Central memory CD8-positive, alpha-beta T cell (primary cell): ENCODE measurements around the gene ABTB1.

Source experiments
- ATAC-seq: fragments of 150-1000 bp; cut with Tn5 transposase; replicated peaks from 2 replicates; pipeline ENCODE4 v1.10.0; 2022; ENCODE audit warnings: mild to moderate bottlenecking, moderate FRiP score, moderate number of reproducible peaks; ENCODE audit not compliant: poor library complexity, severe bottlenecking; ENCODE audit errors: extremely low read depth
- DNase-seq, 2 donors: peaks; one replicate each; pipeline ENCODE4 v3.0.0; 2021; ENCODE audit warnings: low spot score in 2 of 2
- H3K27ac Mint-ChIP-seq: one replicate; pipeline ENCODE4 v1.8.0; 2022; ENCODE audit warnings: low read depth, mild to moderate bottlenecking, moderate library complexity, mixed read lengths
- H3K27me3 Mint-ChIP-seq: one replicate; pipeline ENCODE4 v1.8.0; 2022; ENCODE audit warnings: mixed read lengths
- H3K36me3 Mint-ChIP-seq: one replicate; pipeline ENCODE4 v1.8.0; 2022; ENCODE audit warnings: mild to moderate bottlenecking, moderate library complexity, mixed read lengths; ENCODE audit not compliant: insufficient read depth
- H3K4me1 Mint-ChIP-seq: one replicate; pipeline ENCODE4 v1.8.0; 2022; ENCODE audit warnings: mixed read lengths
- H3K4me3 Mint-ChIP-seq: one replicate; pipeline ENCODE4 v1.8.0; 2022; ENCODE audit warnings: mild to moderate bottlenecking, moderate library complexity, mixed read lengths
- H3K9me3 Mint-ChIP-seq: one replicate; pipeline ENCODE4 v1.8.0; 2022; ENCODE audit warnings: mixed read lengths

Gene ABTB1

GRCh38 chr3:127639173-127640041, 33.3 kb upstream of the ABTB1 start:
- no peak for ATAC-seq

DNA sequence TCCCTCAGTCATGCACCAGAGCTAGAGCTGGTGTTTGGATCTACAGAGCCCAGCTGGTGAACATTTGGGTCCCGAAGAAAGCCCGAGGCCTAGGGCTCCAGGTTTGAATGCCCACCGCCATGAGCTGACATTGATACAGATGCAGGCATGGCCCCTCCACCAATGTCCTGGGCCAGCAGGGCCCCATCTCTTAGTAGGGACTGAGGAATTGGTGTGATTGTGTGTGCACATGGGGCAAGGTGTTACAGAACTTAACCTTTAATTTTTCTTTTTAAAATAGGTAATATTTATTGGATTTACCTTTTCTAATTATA, 32.8 kb upstream of the ABTB1 start:
- no peaks in the 10 kb centered on the region for H3K36me3 Mint-ChIP-seq
- peaks cover 10% of the 10 kb centered on the region for H3K4me1 Mint-ChIP-seq
- H3K27me3 Mint-ChIP-seq = peaks cover 13% of the 10 kb centered on the region
- DNase-seq (no peak), ATAC-seq (no peak)
- no peaks in the 10 kb centered on the region for H3K9me3 Mint-ChIP-seq
- no peak overlapping the region for H3K27ac Mint-ChIP-seq
- no peak overlapping the region for H3K4me3 Mint-ChIP-seq

More at GRCh38 chr3:127639173-127640041, 33.3 kb upstream of the ABTB1 start:
- H3K4me1 Mint-ChIP-seq = peaks cover 10% of the 10 kb centered on the region
- no peak for DNase-seq
- H3K9me3 Mint-ChIP-seq = no peaks in the 10 kb centered on the region
- H3K27ac Mint-ChIP-seq = no peak overlapping the region
- peaks cover 16% of the 10 kb centered on the region for H3K27me3 Mint-ChIP-seq
- H3K36me3 Mint-ChIP-seq = no peaks in the 10 kb centered on the region
- no peak overlapping the region for H3K4me3 Mint-ChIP-seq

GRCh38 chr3:127644641-127645370, 27.9 kb upstream of the ABTB1 start:
- H3K36me3 Mint-ChIP-seq = no peaks in the 10 kb centered on the region
- H3K9me3 Mint-ChIP-seq = no peaks in the 10 kb centered on the region
- DNase-seq (no peak), ATAC-seq (no peak)
- no peak overlapping the region for H3K4me3 Mint-ChIP-seq
- H3K4me1 Mint-ChIP-seq = no peaks in the 10 kb centered on the region
- peaks cover 5% of the 10 kb centered on the region for H3K27me3 Mint-ChIP-seq
- no peak overlapping the region for H3K27ac Mint-ChIP-seq

- no peak for ATAC-seq
- DNase-seq = no peak
- no peaks in the 10 kb centered on the region for H3K4me1 Mint-ChIP-seq
- H3K4me3 Mint-ChIP-seq = no peak overlapping the region
- H3K27me3 Mint-ChIP-seq = peaks cover 12% of the 10 kb centered on the region
- no peaks in the 10 kb centered on the region for H3K9me3 Mint-ChIP-seq
- no peak overlapping the region for H3K27ac Mint-ChIP-seq
- H3K36me3 Mint-ChIP-seq = no peaks in the 10 kb centered on the region
These were observed 27.3 kb upstream of the ABTB1 start for GRCh38 chr3:127645371-127646015.

GRCh38 chr3:127646501-127647046, 26.2 kb upstream of the ABTB1 start:
- Mint-ChIP-seq H3K27me3 (peaks cover 12% of the 10 kb centered on the region), H3K27ac (no peak overlapping the region)
- no peak for ATAC-seq

GRCh38 chr3:127647166-127647844, 25.4 kb upstream of the ABTB1 start:
- H3K27me3 Mint-ChIP-seq = peaks cover 12% of the 10 kb centered on the region
- no peak for ATAC-seq

More at GRCh38 chr3:127646501-127647046, 26.2 kb upstream of the ABTB1 start:
- Mint-ChIP-seq H3K4me1 (no peaks in the 10 kb centered on the region), H3K9me3 (no peaks in the 10 kb centered on the region), H3K36me3 (no peaks in the 10 kb centered on the region), H3K4me3 (no peak overlapping the region)
- no peak for DNase-seq

DNA sequence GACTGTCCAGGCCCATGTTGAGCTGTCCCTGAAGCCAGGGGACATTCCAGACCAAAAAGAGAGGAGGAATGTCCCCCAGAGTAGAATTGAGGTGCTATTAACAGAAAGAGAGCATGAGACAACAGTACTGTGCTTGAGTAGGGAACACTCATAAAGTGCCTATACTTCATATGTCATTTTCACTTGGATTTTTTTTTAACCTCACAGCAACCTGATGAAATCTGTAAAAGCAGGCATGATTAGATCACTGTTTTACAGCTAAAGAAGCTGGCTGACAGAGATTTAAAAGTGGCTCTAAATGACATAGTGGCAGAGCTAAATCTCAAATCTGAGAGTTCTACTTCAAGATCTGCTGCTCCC, 24.9 kb upstream of the ABTB1 start:
- H3K27ac Mint-ChIP-seq = no peak overlapping the region
- no peak for DNase-seq
- peaks cover 16% of the 10 kb centered on the region for H3K27me3 Mint-ChIP-seq
- no peak overlapping the region for H3K4me3 Mint-ChIP-seq
- ATAC-seq = no peak
- no peaks in the 10 kb centered on the region for H3K4me1 Mint-ChIP-seq
- H3K9me3 Mint-ChIP-seq = no peaks in the 10 kb centered on the region
- H3K36me3 Mint-ChIP-seq = no peaks in the 10 kb centered on the region

More at GRCh38 chr3:127647166-127647844, 25.4 kb upstream of the ABTB1 start:
- Mint-ChIP-seq H3K27ac (no peak overlapping the region), H3K9me3 (no peaks in the 10 kb centered on the region), H3K4me3 (no peak overlapping the region), H3K4me1 (no peaks in the 10 kb centered on the region), H3K36me3 (no peaks in the 10 kb centered on the region)
- no peak for DNase-seq

DNA sequence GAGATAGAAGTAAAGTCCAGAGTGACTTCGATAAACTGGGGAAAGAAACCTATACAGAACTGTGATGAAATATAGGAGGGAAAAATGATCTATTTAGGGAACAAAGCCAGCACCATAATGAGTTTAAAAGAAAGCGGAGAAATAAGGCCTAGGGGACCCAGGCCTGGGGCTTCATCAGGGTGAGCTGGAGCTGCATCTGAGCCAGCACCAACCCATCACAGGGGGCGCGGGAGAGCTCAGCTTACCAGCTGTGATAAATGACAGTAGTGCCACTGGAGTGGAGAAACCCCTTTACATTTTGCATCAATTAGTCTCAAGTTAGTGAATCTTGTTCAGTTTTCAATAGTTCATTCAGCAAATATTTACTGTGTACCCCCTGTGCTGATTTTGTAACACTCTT, 22.5 kb upstream of the ABTB1 start:
- no peaks in the 10 kb centered on the region for H3K9me3 Mint-ChIP-seq
- DNase-seq (no peak), ATAC-seq (no peak)
- peaks cover 29% of the 10 kb centered on the region for H3K27me3 Mint-ChIP-seq
- peaks cover 1% of the 10 kb centered on the region for H3K36me3 Mint-ChIP-seq
- H3K4me3 Mint-ChIP-seq = no peak overlapping the region
- H3K4me1 Mint-ChIP-seq = no peaks in the 10 kb centered on the region
- H3K27ac Mint-ChIP-seq = no peak overlapping the region

DNA sequence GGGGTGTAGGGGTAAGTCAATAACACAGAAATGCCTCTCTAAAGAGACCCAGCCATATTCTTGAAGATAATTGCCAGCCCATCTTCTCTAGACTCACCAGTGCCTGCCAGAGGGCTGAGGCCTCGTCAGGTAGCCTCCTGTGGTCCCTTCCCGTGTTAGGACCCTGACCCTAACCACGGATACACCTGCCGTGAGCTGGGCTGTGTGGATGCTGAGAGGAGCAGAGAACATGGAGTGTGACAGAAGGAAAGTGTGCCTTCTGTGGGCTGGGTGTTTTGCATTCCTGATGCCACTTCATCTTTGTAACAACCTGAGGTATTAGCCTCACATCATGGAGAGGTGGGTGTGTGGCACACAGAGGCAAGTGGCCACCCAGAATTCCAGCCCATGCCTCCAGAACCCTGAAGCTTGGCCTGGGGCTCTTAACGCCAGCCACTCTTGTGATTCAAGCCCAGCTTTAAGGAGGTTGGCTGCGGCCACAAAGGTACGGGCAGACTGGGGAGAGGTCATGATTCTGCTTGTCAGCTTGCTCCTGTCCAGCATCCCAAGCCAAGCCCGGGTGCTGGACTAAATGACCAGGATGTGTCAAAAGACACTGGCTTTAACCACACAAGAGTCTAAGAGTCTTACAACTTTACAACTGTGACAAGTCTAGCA, 21.1 kb upstream of the ABTB1 start:
- H3K27ac Mint-ChIP-seq = no peak overlapping the region
- DNase-seq (no peak), ATAC-seq (no peak)
- no peaks in the 10 kb centered on the region for H3K9me3 Mint-ChIP-seq
- peaks cover 29% of the 10 kb centered on the region for H3K27me3 Mint-ChIP-seq
- no peak overlapping the region for H3K4me3 Mint-ChIP-seq
- no peaks in the 10 kb centered on the region for H3K4me1 Mint-ChIP-seq
- H3K36me3 Mint-ChIP-seq = peaks cover 1% of the 10 kb centered on the region

GRCh38 chr3:127652246-127652995, 20.3 kb upstream of the ABTB1 start:
- Mint-ChIP-seq H3K36me3 (peaks cover 1% of the 10 kb centered on the region), H3K9me3 (no peaks in the 10 kb centered on the region), H3K4me1 (no peaks in the 10 kb centered on the region), H3K4me3 (no peak overlapping the region), H3K27me3 (peaks cover 29% of the 10 kb centered on the region), H3K27ac (no peak overlapping the region)
- ATAC-seq = no peak
- DNase-seq = no peak

GRCh38 chr3:127654374-127654773, 18.4 kb upstream of the ABTB1 start:
- H3K27me3 Mint-ChIP-seq = peaks cover 28% of the 10 kb centered on the region
- no peaks in the 10 kb centered on the region for H3K4me1 Mint-ChIP-seq
- H3K36me3 Mint-ChIP-seq = peaks cover 1% of the 10 kb centered on the region
- DNase-seq (no peak), ATAC-seq (no peak)
- no peak overlapping the region for H3K4me3 Mint-ChIP-seq
- H3K27ac Mint-ChIP-seq = no peak overlapping the region
- H3K9me3 Mint-ChIP-seq = no peaks in the 10 kb centered on the region
